Fibroblast of lung (primary cell): Measurements from ENCODE around the gene THAP2. TPM values are rescaled to one million over a fixed set of nuclear protein-coding genes. Genes with fewer than 3 reads are reported as not detected.

ENCODE experiments used
- DNase-seq, 2 donors: peaks; one replicate each; pipeline versions ENCODE4 v3.0.0 to v3.0.0-alpha.2; 2010; ENCODE audit warnings: low read depth in 2 of 2
- H2AFZ ChIP-seq: 2 replicates; pipeline ENCODE4 v1.5.1; 2012; ENCODE audit warnings: low read length, control low read depth, inconsistent platforms
- H3K27ac ChIP-seq: 2 replicates; pipeline ENCODE4 v1.5.1; 2011; ENCODE audit warnings: low read length, control low read depth; ENCODE audit not compliant: insufficient read depth
- H3K27me3 ChIP-seq: 2 replicates; pipeline ENCODE4 v1.5.1; 2011; ENCODE audit warnings: mild to moderate bottlenecking, low read length; ENCODE audit not compliant: control insufficient read depth, insufficient read depth
- H3K36me3 ChIP-seq: 2 replicates; pipeline ENCODE4 v1.5.1; 2011; ENCODE audit warnings: low read length; ENCODE audit not compliant: control insufficient read depth, insufficient read depth
- H3K4me1 ChIP-seq: 2 replicates; pipeline ENCODE4 v1.5.1; 2011; ENCODE audit warnings: low read length; ENCODE audit not compliant: control insufficient read depth, insufficient read depth; ENCODE audit errors: extremely low read depth
- H3K4me2 ChIP-seq: 2 replicates; pipeline ENCODE4 v1.5.1; 2011; ENCODE audit warnings: low read length, control low read depth; ENCODE audit not compliant: insufficient read depth; ENCODE audit errors: extremely low read depth
- H3K4me3 ChIP-seq, 4 experiments: fragments of 200-600 bp in 1 of 4; sonication (generic) in 1 of 4; replicated peaks in 1 of 4; 2 replicates each; pipeline ENCODE4 v1.5.1; 2011 to 2016; ENCODE audit warnings: low read length in 4 of 4, low read depth in 3 of 4, mild to moderate bottlenecking in 3 of 4, control low read depth in 2 of 4, inconsistent platforms in 1 of 4, mixed read lengths in 1 of 4; ENCODE audit not compliant: insufficient read depth in 1 of 4; ENCODE audit errors: control extremely low read depth in 1 of 4
- H3K79me2 ChIP-seq: 2 replicates; pipeline ENCODE4 v1.5.1; 2012; ENCODE audit warnings: mild to moderate bottlenecking, low read length, inconsistent platforms; ENCODE audit not compliant: control insufficient read depth, insufficient read depth
- H3K9ac ChIP-seq: 2 replicates; pipeline ENCODE4 v1.5.1; 2011; ENCODE audit warnings: mild to moderate bottlenecking, low read length, control low read depth; ENCODE audit not compliant: insufficient read depth
- H3K9me3 ChIP-seq: 2 replicates; pipeline ENCODE4 v1.5.1; 2012; ENCODE audit warnings: low read depth, low read length; ENCODE audit not compliant: control insufficient read depth, insufficient read depth
- H4K20me1 ChIP-seq: 2 replicates; pipeline ENCODE4 v1.5.1; 2011; ENCODE audit warnings: low read length; ENCODE audit not compliant: control insufficient read depth, insufficient read depth; ENCODE audit errors: extremely low read depth
- CTCF ChIP-seq, 2 donors: IDR thresholded peaks in 1 of 2; conservative IDR thresholded peaks in 1 of 2; 1 replicate in 1 of 2; 2 replicates in 1 of 2; pipeline ENCODE4 v1.5.1; 2011 to 2012; ENCODE audit warnings: low read length in 2 of 2, control low read depth in 1 of 2, inconsistent platforms in 1 of 2, low read depth in 1 of 2, mild to moderate bottlenecking in 1 of 2
- EZH2 ChIP-seq: IDR thresholded peaks from 2 replicates; pipeline ENCODE4 v1.5.1; 2012; ENCODE audit warnings: low read length, control low read depth, mild to moderate bottlenecking; ENCODE audit errors: missing control alignments
- polyA plus RNA-seq, 2 donors: library from polyadenylated mRNA; depleted of rRNA in 1 of 2; stranded (reverse) in 1 of 2; unstranded in 1 of 2; fragments of >200 nt; gene quantifications; 2 replicates each; pipeline ENCODE4 v1.2.1, GENCODE V29; 2011 to 2012; ENCODE audit warnings: missing spikeins in 1 of 2
- total RNA-seq: library from RNA; depleted of rRNA; stranded (reverse); fragments of >200 nt; gene quantifications from 2 replicates; pipeline ENCODE4 v1.2.1, GENCODE V29; 2014

The THAP2 gene
- total and polyA plus RNA-seq, 2 donors (not counting 1 experiment from before 2014, with no cell fraction given) = 1.5 to 6.9 TPM

GRCh38 chr12:71645268-71645667, 18.8 kb upstream of the THAP2 start:
- H3K27me3 ChIP-seq = no peaks in the 10 kb centered on the region
- H3K4me3 ChIP-seq = no peak overlapping the region
- DNase-seq = no peak
- H3K9me3 ChIP-seq = no peaks in the 10 kb centered on the region
- H3K79me2 ChIP-seq = peaks cover 27% of the 10 kb centered on the region
- H3K27ac ChIP-seq = no peak overlapping the region
- H4K20me1 ChIP-seq = no peaks in the 10 kb centered on the region
- no peak overlapping the region for H3K9ac ChIP-seq
- no peaks in the 10 kb centered on the region for H3K4me1 ChIP-seq
- no peak overlapping the region for H3K4me2 ChIP-seq
- peaks cover 8% of the 10 kb centered on the region for H3K36me3 ChIP-seq
- TF ChIP-seq EZH2 (no peak), CTCF (conservative IDR thresholded peaks at IDR 0.05 in 1 of 2, IDR thresholded peaks at IDR 0.05 in 1 of 2; ENCODE audit: low read depth in 1 of 2, low read length in 2 of 2) (no peak)
- H2AFZ ChIP-seq = no peak overlapping the region

- H3K27ac ChIP-seq = no peak overlapping the region
- H2AFZ ChIP-seq = no peak overlapping the region
- H3K36me3 ChIP-seq = peaks cover 8% of the 10 kb centered on the region
- no peak overlapping the region for H3K4me3 ChIP-seq
- no peaks in the 10 kb centered on the region for H3K9me3 ChIP-seq
- H3K79me2 ChIP-seq = peaks cover 37% of the 10 kb centered on the region
- H4K20me1 ChIP-seq = no peaks in the 10 kb centered on the region
- no peaks in the 10 kb centered on the region for H3K4me1 ChIP-seq
- H3K27me3 ChIP-seq = no peaks in the 10 kb centered on the region
- no peak for DNase-seq
- no peak overlapping the region for H3K4me2 ChIP-seq
- no peak overlapping the region for H3K9ac ChIP-seq
- TF ChIP-seq CTCF (conservative IDR thresholded peaks at IDR 0.05 in 1 of 2, IDR thresholded peaks at IDR 0.05 in 1 of 2; ENCODE audit: low read depth in 1 of 2, low read length in 2 of 2) = no peak
- TF ChIP-seq EZH2 = no peak
Observed at GRCh38 chr12:71646512-71646911, 17.6 kb upstream of the THAP2 start.

GRCh38 chr12:71648537-71648936, 15.6 kb upstream of the THAP2 start:
- no peak overlapping the region for H2AFZ ChIP-seq
- H3K9ac ChIP-seq = no peak overlapping the region
- DNase-seq = no peak
- H3K36me3 ChIP-seq = peaks cover 8% of the 10 kb centered on the region
- H3K27me3 ChIP-seq = no peaks in the 10 kb centered on the region
- H3K4me1 ChIP-seq = no peaks in the 10 kb centered on the region
- no peak overlapping the region for H3K4me3 ChIP-seq
- no peak overlapping the region for H3K27ac ChIP-seq
- no peaks in the 10 kb centered on the region for H3K9me3 ChIP-seq
- peaks cover 53% of the 10 kb centered on the region for H3K79me2 ChIP-seq
- TF ChIP-seq EZH2 (no peak), CTCF (conservative IDR thresholded peaks at IDR 0.05 in 1 of 2, IDR thresholded peaks at IDR 0.05 in 1 of 2; ENCODE audit: low read depth in 1 of 2, low read length in 2 of 2) (no peak)
- H4K20me1 ChIP-seq = no peaks in the 10 kb centered on the region
- no peak overlapping the region for H3K4me2 ChIP-seq
